ENCODE results near the gene ADAM22.

- TF ChIP-seq POLR2A (IDR thresholded peaks at IDR 0.05) = no peak
- TF ChIP-seq CTCF (IDR thresholded peaks at IDR 0.05) = no peak
Measured at GRCh38 chr7:87933605-87933952, 472 bp upstream of the ADAM22 start.
